HEK293 (cell line): ENCODE data around the gene AFP.

Experiments
- CTCF ChIA-PET: fragments of 350-600 bp; formaldehyde crosslinking; extraction: SDS; loops from one replicate; lab custom pipeline; 2021; ENCODE audit warnings: antibody characterized with exemption; lab: Yijun Ruan, JAX
- POLR2A ChIA-PET: fragments of 300-600 bp; formaldehyde crosslinking; extraction: SDS; loops from one replicate; lab custom pipeline; 2020; ENCODE audit warnings: antibody characterized with exemption, inconsistent platforms; lab: Yijun Ruan, JAX
- H3K27ac ChIP-seq: fragments of 200-500 bp; sonication (Bioruptor generic); 2 replicates; pipeline ENCODE4 v1.5.1; 2014; ENCODE audit warnings: low read depth, low read length, control low read depth, inconsistent platforms; ENCODE audit errors: extremely low read depth
- H3K36me3 ChIP-seq, 2 experiments: fragments of 200-500 bp in 1 of 2; sonication (Bioruptor generic) in 1 of 2; 1 replicate in 1 of 2; 2 replicates in 1 of 2; pipeline ENCODE4 v1.5.1; 2014 to 2017; ENCODE audit warnings: inconsistent platforms in 2 of 2, low read length in 2 of 2; ENCODE audit not compliant: control insufficient read depth in 2 of 2, insufficient read depth in 1 of 2
- H3K4me1 ChIP-seq: fragments of 200-500 bp; sonication (Bioruptor generic); 2 replicates; pipeline ENCODE4 v1.5.1; 2014; ENCODE audit warnings: mild to moderate bottlenecking, low read length, inconsistent platforms; ENCODE audit not compliant: control insufficient read depth, insufficient read depth
- H3K4me3 ChIP-seq: 2 replicates; pipeline ENCODE4 v1.5.1; 2011; ENCODE audit warnings: low read depth, mild to moderate bottlenecking, control low read depth, low read length, moderate library complexity
- H3K9me3 ChIP-seq: fragments of 200-500 bp; sonication (Bioruptor generic); 2 replicates; pipeline ENCODE4 v1.5.1; 2014; ENCODE audit warnings: low read depth, low read length, inconsistent platforms; ENCODE audit not compliant: control insufficient read depth, insufficient read depth
- CTCF ChIP-seq: fragments of 450-650 bp; formaldehyde crosslinking; IDR thresholded peaks from 2 replicates; pipeline ENCODE4 v1.5.1; 2016; ENCODE audit warnings: missing biosample characterization, missing genetic modification characterization
- IKZF3 ChIP-seq: fragments of 450-650 bp; IDR thresholded peaks from 2 replicates; pipeline ENCODE4 v1.5.0; 2018; ENCODE audit warnings: missing biosample characterization, mild to moderate bottlenecking, missing genetic modification characterization, moderate library complexity
- PRDM6 ChIP-seq: fragments of 450-650 bp; formaldehyde crosslinking; IDR thresholded peaks from 2 replicates; pipeline ENCODE4 v1.5.1; 2017; ENCODE audit warnings: missing biosample characterization, missing genetic modification characterization
- SCRT1 ChIP-seq: fragments of 450-650 bp; formaldehyde crosslinking; IDR thresholded peaks from 2 replicates; pipeline ENCODE4 v1.5.1; 2016; ENCODE audit warnings: missing biosample characterization, missing genetic modification characterization, borderline replicate concordance
- ZBTB49 ChIP-seq: fragments of 450-650 bp; formaldehyde crosslinking; IDR thresholded peaks from 2 replicates; pipeline ENCODE4 v1.5.1; 2016; ENCODE audit warnings: missing biosample characterization, missing genetic modification characterization, low read depth
- ZEB2 ChIP-seq: fragments of 450-650 bp; formaldehyde crosslinking; IDR thresholded peaks from 2 replicates; pipeline ENCODE4 v1.5.1; 2016; ENCODE audit warnings: missing biosample characterization, missing genetic modification characterization
- ZNF184 ChIP-seq: fragments of 450-650 bp; IDR thresholded peaks from 2 replicates; pipeline ENCODE4 v1.5.1; 2018; ENCODE audit warnings: missing biosample characterization, mild to moderate bottlenecking, missing genetic modification characterization
- ZNF362 ChIP-seq: fragments of 450-650 bp; formaldehyde crosslinking; IDR thresholded peaks from 2 replicates; pipeline ENCODE4 v1.5.1; 2016; ENCODE audit warnings: missing biosample characterization, missing genetic modification characterization
- ZNF37A ChIP-seq: fragments of 450-650 bp; IDR thresholded peaks from 2 replicates; pipeline ENCODE4 v1.5.1; 2018; ENCODE audit warnings: missing biosample characterization, missing genetic modification characterization
- ZNF510 ChIP-seq: fragments of 450-650 bp; formaldehyde crosslinking; IDR thresholded peaks from 2 replicates; pipeline ENCODE4 v1.5.1; 2018; ENCODE audit warnings: mild to moderate bottlenecking, missing genetic modification characterization, missing biosample characterization; ENCODE audit not compliant: insufficient replicate concordance
- ZNF514 ChIP-seq: fragments of 450-650 bp; formaldehyde crosslinking; IDR thresholded peaks from 2 replicates; pipeline ENCODE4 v1.5.1; 2016; ENCODE audit warnings: missing biosample characterization, missing genetic modification characterization
- ZNF518A ChIP-seq: fragments of 450-650 bp; formaldehyde crosslinking; conservative IDR thresholded peaks from 2 replicates; pipeline ENCODE4 v1.5.1; 2016; ENCODE audit warnings: low read depth, missing biosample characterization, missing genetic modification characterization
- ZNF529 ChIP-seq: fragments of 450-650 bp; formaldehyde crosslinking; IDR thresholded peaks from 2 replicates; pipeline ENCODE4 v1.5.1; 2017; ENCODE audit warnings: missing genetic modification characterization, missing biosample characterization; ENCODE audit not compliant: insufficient replicate concordance
- ZNF560 ChIP-seq: fragments of 450-650 bp; formaldehyde crosslinking; IDR thresholded peaks from 2 replicates; pipeline ENCODE4 v1.5.1; 2017; ENCODE audit warnings: missing biosample characterization, missing genetic modification characterization, borderline replicate concordance
- ZNF624 ChIP-seq: fragments of 450-650 bp; formaldehyde crosslinking; IDR thresholded peaks from 2 replicates; pipeline ENCODE4 v1.5.1; 2017; ENCODE audit warnings: missing biosample characterization, missing genetic modification characterization
- ZNF654 ChIP-seq: fragments of 450-650 bp; formaldehyde crosslinking; IDR thresholded peaks from 2 replicates; pipeline ENCODE4 v1.5.1; 2016; ENCODE audit warnings: low read depth, missing biosample characterization, missing genetic modification characterization
- ZNF692 ChIP-seq: fragments of 450-650 bp; formaldehyde crosslinking; IDR thresholded peaks from 2 replicates; pipeline ENCODE4 v1.5.1; 2016; ENCODE audit warnings: missing biosample characterization, missing genetic modification characterization
- ZNF777 ChIP-seq: fragments of 450-650 bp; formaldehyde crosslinking; IDR thresholded peaks from 2 replicates; pipeline ENCODE4 v1.5.1; 2017; ENCODE audit warnings: missing biosample characterization, missing genetic modification characterization, borderline replicate concordance
- ZSCAN18 ChIP-seq: fragments of 450-650 bp; formaldehyde crosslinking; IDR thresholded peaks from 2 replicates; pipeline ENCODE4 v1.5.1; 2016; ENCODE audit warnings: missing biosample characterization, missing genetic modification characterization

AFP gene

GRCh38 chr4:73442275-73442674 is 6.3 kb downstream of the AFP start:
- no peaks in the 10 kb centered on the region for H3K9me3 ChIP-seq
- H3K4me1 ChIP-seq: no peaks in the 10 kb centered on the region
- H3K4me3 ChIP-seq: no peak overlapping the region
- no peak overlapping the region for H3K27ac ChIP-seq
- POLR2A ChIA-PET: no interaction called here
- CTCF ChIA-PET: interaction anchor here (0.8 kb wide), 1 partner anchor 101 kb away, joined by 3 read pairs; no protein-coding TSS in a partner anchor
- H3K36me3 ChIP-seq: no peaks in the 10 kb centered on the region
- no peak for TF ChIP-seq ZNF514 (tag by site-specific recombination)
- TF ChIP-seq ZNF654 (tag by site-specific recombination): no peak
- no peak for TF ChIP-seq PRDM6 (tag by site-specific recombination)
- TF ChIP-seq ZNF624 (tag by site-specific recombination): no peak
- no peak for TF ChIP-seq CTCF (tag by site-specific recombination)
- no peak for TF ChIP-seq ZNF510
- no peak for TF ChIP-seq ZNF692 (tag by site-specific recombination)
- TF ChIP-seq IKZF3 (tag by site-specific recombination): no peak
- no peak for TF ChIP-seq ZSCAN18 (tag by site-specific recombination)
- no peak for TF ChIP-seq ZNF529 (tag by site-specific recombination)
- no peak for TF ChIP-seq ZEB2 (tag by site-specific recombination)
- TF ChIP-seq SCRT1 (tag by site-specific recombination): no peak
- no peak for TF ChIP-seq ZNF777 (tag by site-specific recombination)
- no peak for TF ChIP-seq ZNF362 (tag by site-specific recombination)
- TF ChIP-seq ZBTB49: no peak
- no peak for TF ChIP-seq ZNF37A
- no peak for TF ChIP-seq ZNF184 (tag by site-specific recombination)
- no peak for TF ChIP-seq ZNF560 (tag by site-specific recombination)
- TF ChIP-seq ZNF518A (tag by site-specific recombination): no peak
